Measurements from ENCODE around the gene NPSR1. TPM values are rescaled to one million over a fixed set of nuclear protein-coding genes. Genes with fewer than 3 reads are reported as not detected.

Gene NPSR1
- total RNA-seq, 4 donors from 2014 or later = not detected

GRCh38 chr7:34677491-34677890 is 19.5 kb downstream of the NPSR1 start:
- no peaks in the 10 kb centered on the region for H3K4me1 ChIP-seq
- WGBS = 51% methylated on average over 2 of the region's 2 CpGs
- no peak overlapping the region for H3K27ac ChIP-seq (replicated peaks in 1 of 4)
- peak; percentile 57 for DNase-seq (ENCODE audit: extremely low spot score)
- no peak overlapping the region for H3K4me3 ChIP-seq
- no peaks in the 10 kb centered on the region for H3K36me3 ChIP-seq
- no peaks in the 10 kb centered on the region for H3K27me3 ChIP-seq
- TF ChIP-seq EP300 (IDR thresholded peaks at IDR 0.05) (no peak), POLR2A (IDR thresholded peaks at IDR 0.05; ENCODE audit: low read depth) (no peak), POLR2AphosphoS5 (IDR thresholded peaks at IDR 0.05) (no peak), CTCF (IDR thresholded peaks at IDR 0.05) (no peak)
- intact Hi-C loops (cut with DNase I) = no loop called here
- H3K9me3 ChIP-seq = no peaks in the 10 kb centered on the region

DNA sequence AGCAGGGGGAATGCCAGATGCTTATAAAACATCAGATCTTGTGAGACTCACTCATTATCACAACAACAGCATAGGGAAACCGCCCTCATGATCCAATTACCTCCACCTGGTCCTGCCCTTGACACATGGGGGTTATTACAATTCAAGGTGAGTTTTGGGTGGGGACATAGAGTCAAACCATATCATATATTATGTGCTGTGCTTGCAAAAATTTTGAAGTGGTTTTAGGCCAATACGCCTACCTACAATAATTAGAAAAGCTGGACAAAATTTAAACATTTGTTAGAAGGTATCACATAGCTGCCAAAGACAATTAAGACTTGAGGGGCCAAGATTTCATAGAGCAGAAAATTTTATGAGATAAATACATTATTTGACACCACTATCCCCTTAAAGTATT is 29.5 kb downstream of the NPSR1 start:
- Histone ChIP-seq H3K4me3 (no peak overlapping the region), H3K9me3 (peaks cover 0 to 16% (median 0%) of the 10 kb centered on the region in 4 donors), H3K27me3 (no peaks in the 10 kb centered on the region), H3K36me3 (no peaks in the 10 kb centered on the region), H3K4me1 (no peaks in the 10 kb centered on the region), H3K27ac (replicated peaks in 1 of 4) (no peak overlapping the region)
- TF ChIP-seq POLR2A (IDR thresholded peaks at IDR 0.05; ENCODE audit: low read depth) (no peak), CTCF (IDR thresholded peaks at IDR 0.05) (no peak), EP300 (IDR thresholded peaks at IDR 0.05) (no peak), POLR2AphosphoS5 (IDR thresholded peaks at IDR 0.05) (no peak)
- 74% methylated on average over 2 of the region's 2 CpGs for WGBS
- intact Hi-C loops (cut with DNase I) = no loop called here
- DNase-seq (ENCODE audit: extremely low spot score) = no peak

GRCh38 chr7:34696415-34696814 is 38.4 kb downstream of the NPSR1 start:
- H3K27ac ChIP-seq (replicated peaks in 1 of 4) = no peak overlapping the region
- H3K27me3 ChIP-seq = no peaks in the 10 kb centered on the region
- WGBS = 100% methylated on average over 1 of the region's 1 CpG
- no peak overlapping the region for H3K4me3 ChIP-seq
- H3K9me3 ChIP-seq = peaks cover 0 to 25% (median 16%) of the 10 kb centered on the region in 4 donors
- H3K36me3 ChIP-seq = no peaks in the 10 kb centered on the region
- TF ChIP-seq POLR2AphosphoS5 (IDR thresholded peaks at IDR 0.05) = no peak
- no peak for TF ChIP-seq CTCF (IDR thresholded peaks at IDR 0.05)
- no peak for TF ChIP-seq POLR2A (IDR thresholded peaks at IDR 0.05; ENCODE audit: low read depth)
- TF ChIP-seq EP300 (IDR thresholded peaks at IDR 0.05) = no peak
- H3K4me1 ChIP-seq = no peaks in the 10 kb centered on the region
- DNase-seq (ENCODE audit: extremely low spot score) = no peak
- intact Hi-C loops (cut with DNase I) = no loop called here

DNA sequence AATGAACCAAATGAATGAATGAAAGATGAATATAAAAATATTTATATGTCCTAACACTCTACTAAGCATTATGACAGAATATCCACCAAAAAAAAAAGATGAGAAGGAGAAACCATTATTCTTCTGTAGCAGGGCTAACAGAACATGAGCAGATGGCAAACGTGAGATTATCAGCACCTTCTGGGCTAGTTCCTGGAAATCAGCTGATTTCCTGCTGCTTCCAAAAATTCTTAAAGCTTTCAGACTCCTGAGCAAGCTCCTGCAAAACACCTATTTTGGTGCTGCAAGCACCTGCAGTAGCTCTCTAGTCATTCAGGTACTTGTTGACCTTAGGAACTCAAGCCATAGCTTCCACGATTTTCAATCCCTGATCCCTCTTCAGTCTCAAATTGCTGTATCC is 51.8 kb downstream of the NPSR1 start:
- Histone ChIP-seq H3K27me3 (no peaks in the 10 kb centered on the region), H3K36me3 (no peaks in the 10 kb centered on the region), H3K4me3 (no peak overlapping the region), H3K27ac (replicated peaks in 1 of 4) (no peak overlapping the region), H3K9me3 (no peaks in the 10 kb centered on the region), H3K4me1 (no peaks in the 10 kb centered on the region)
- no peak for DNase-seq (ENCODE audit: extremely low spot score)
- intact Hi-C loops (cut with DNase I) = no loop called here
- TF ChIP-seq POLR2AphosphoS5 (IDR thresholded peaks at IDR 0.05) (no peak), CTCF (IDR thresholded peaks at IDR 0.05) (no peak), POLR2A (IDR thresholded peaks at IDR 0.05; ENCODE audit: low read depth) (no peak), EP300 (IDR thresholded peaks at IDR 0.05) (no peak)
- 62% methylated on average over 2 of the region's 2 CpGs for WGBS

DNA sequence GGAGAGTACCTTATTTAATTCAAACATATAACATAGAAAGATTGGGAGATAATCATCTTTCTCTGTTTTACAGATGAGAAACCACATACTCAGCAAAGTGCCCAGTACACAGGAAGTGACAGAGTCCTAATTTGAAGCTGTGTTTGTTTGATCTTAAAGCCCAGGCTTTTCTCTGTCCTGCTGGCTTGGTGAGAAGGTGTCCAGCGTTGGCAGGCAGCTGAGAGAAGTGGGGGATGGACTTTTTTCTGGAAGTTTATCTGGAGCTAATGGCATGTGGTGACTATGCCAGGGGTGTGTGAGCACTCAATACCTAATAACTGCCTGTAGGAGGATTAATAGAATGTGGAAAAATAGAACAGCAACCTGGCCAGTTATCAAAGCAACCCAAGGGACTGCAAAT is 60.8 kb downstream of the NPSR1 start:
- Histone ChIP-seq H3K36me3 (no peaks in the 10 kb centered on the region), H3K27ac (replicated peaks in 1 of 4) (no peak overlapping the region), H3K27me3 (no peaks in the 10 kb centered on the region), H3K9me3 (no peaks in the 10 kb centered on the region), H3K4me1 (peaks cover 0 to 5% (median 2%) of the 10 kb centered on the region in 4 donors), H3K4me3 (no peak overlapping the region)
- TF ChIP-seq POLR2AphosphoS5 (IDR thresholded peaks at IDR 0.05) (no peak), CTCF (IDR thresholded peaks at IDR 0.05) (no peak)
- intact Hi-C loops (cut with DNase I) = no loop called here
- WGBS = 6% methylated on average over 1 of the region's 1 CpG
- no peak for DNase-seq (ENCODE audit: extremely low spot score)
